DMS79 treated with DMSO at 0.1 percent for 48 hours (cell line): ENCODE data around the gene LAMA5.

Experiments
- DNase-seq: peaks from one replicate; lab custom pipeline; 2025; lab: John Stamatoyannopoulos, UW

Gene LAMA5

GRCh38 chr20:62357187-62357667 lies 9.9 kb downstream of the LAMA5 start:
- DNase-seq, result no peak

- DNase-seq, result no peak
These were observed 10.4 kb downstream of the LAMA5 start for GRCh38 chr20:62356589-62357186.

GRCh38 chr20:62355878-62356588 lies 11.1 kb downstream of the LAMA5 start:
- DNase-seq, result no peak

- DNase-seq, result no peak
These were observed 11.6 kb downstream of the LAMA5 start for GRCh38 chr20:62355516-62355877.

- no peak for DNase-seq
These were observed 12.2 kb downstream of the LAMA5 start for GRCh38 chr20:62354811-62355341.

- no peak for DNase-seq
These were observed 12.9 kb downstream of the LAMA5 start for GRCh38 chr20:62354031-62354808.

GRCh38 chr20:62353289-62354030 lies 13.7 kb downstream of the LAMA5 start:
- no peak for DNase-seq

GRCh38 chr20:62352402-62353288 lies 14.5 kb downstream of the LAMA5 start:
- peak; percentile 79 for DNase-seq

- DNase-seq, result no peak
These were observed 15.4 kb downstream of the LAMA5 start for GRCh38 chr20:62351469-62352401.

- DNase-seq, result no peak
These were observed 16.3 kb downstream of the LAMA5 start for GRCh38 chr20:62350629-62351422.

- DNase-seq, result peak; percentile 65
These were observed 16.9 kb downstream of the LAMA5 start for GRCh38 chr20:62350098-62350628.

- no peak for DNase-seq
These were observed 17.5 kb downstream of the LAMA5 start for GRCh38 chr20:62349556-62350097.

- DNase-seq, result no peak
These were observed 18.5 kb downstream of the LAMA5 start for GRCh38 chr20:62348604-62349003.

GRCh38 chr20:62347445-62347844 lies 19.7 kb downstream of the LAMA5 start:
- no peak for DNase-seq

- no peak for DNase-seq
These were observed 20.0 kb downstream of the LAMA5 start for GRCh38 chr20:62347151-62347404.

GRCh38 chr20:62346398-62347150 lies 20.5 kb downstream of the LAMA5 start:
- DNase-seq, result no peak

GRCh38 chr20:62345681-62346370 lies 21.3 kb downstream of the LAMA5 start:
- no peak for DNase-seq
